HCT116 (cell line): ENCODE results near the gene ADAM15. TPM values are rescaled to one million over a fixed set of nuclear protein-coding genes. Genes with fewer than 3 reads are reported as not detected.

ENCODE experiments used
- ATAC-seq: fragments of 200-7000 bp; cut with Tn5 transposase; 2 replicates; pipeline ENCODE4 v1.9.1; 2020; ENCODE audit warnings: mild to moderate bottlenecking, moderate library complexity
- BruUV-seq: library from RNA; stranded (reverse); fragments of 400-500 nt; replicated peaks from 2 replicates; lab custom pipeline; 2021; lab: Mats Ljungman, UMichigan
- CTCF ChIA-PET: fragments of 300-600 bp; sonication (Branson Sonifier 250); formaldehyde crosslinking; loops from one replicate; lab custom pipeline; 2021; ENCODE audit warnings: antibody characterized with exemption; lab: Charles Lee
- POLR2A ChIA-PET: fragments of 300-600, 350-600 bp; sonication (Branson Sonifier 250); formaldehyde crosslinking; loops from one replicate; lab custom pipeline; 2021; ENCODE audit warnings: antibody characterized with exemption; lab: Charles Lee
- RAD21 ChIA-PET, 2 experiments: fragments of 300-600 bp; sonication (Branson Sonifier 250); formaldehyde crosslinking; loops; one replicate each; lab custom pipeline; 2023; ENCODE audit warnings: low total read pairs in 2 of 2; ENCODE audit not compliant: uncharacterized antibody in 2 of 2, unreplicated experiment in 2 of 2, low non-redundant PET in 1 of 2; lab: Charles Lee
- DNase-seq: peaks from one replicate; pipeline ENCODE4 v3.0.0-alpha.2; 2010; ENCODE audit warnings: low read depth, low spot score
- H2AFZ ChIP-seq: fragments of 200-600 bp; shearing (Covaris generic), sonication (generic); 2 replicates; pipeline ENCODE4 v1.6.1; 2017; ENCODE audit warnings: low read depth, mixed run types, mixed read lengths, antibody characterized with exemption, low read length; ENCODE audit not compliant: poor library complexity, severe bottlenecking
- H3K27ac ChIP-seq: 2 replicates; pipeline ENCODE4 v1.5.1; 2012; ENCODE audit warnings: low read depth, low read length
- H3K27me3 ChIP-seq: fragments of 200-600 bp; sonication (generic); 2 replicates; pipeline ENCODE4 v1.6.1; 2016; ENCODE audit warnings: mixed run types, low read length, mixed read lengths; ENCODE audit not compliant: insufficient read depth
- H3K36me3 ChIP-seq, 2 experiments: fragments of 200-500 bp in 1 of 2; fragments of 200-600 bp in 1 of 2; sonication (Bioruptor generic) in 1 of 2; sonication (generic) in 1 of 2; 2 replicates each; pipeline versions ENCODE4 v1.5.1 to v1.6.1; 2014 to 2016; ENCODE audit warnings: low read length in 2 of 2, inconsistent platforms in 1 of 2, mixed read lengths in 1 of 2, mixed run types in 1 of 2; ENCODE audit not compliant: insufficient read depth in 2 of 2, control insufficient read depth in 1 of 2
- H3K4me1 ChIP-seq, 2 experiments: fragments of 200-600 bp in 1 of 2; sonication (generic) in 1 of 2; 2 replicates each; pipeline versions ENCODE4 v1.5.1 to v1.6.1; 2012 to 2017; ENCODE audit warnings: low read length in 2 of 2, inconsistent platforms in 1 of 2, mild to moderate bottlenecking in 1 of 2, mixed read lengths in 1 of 2, mixed run types in 1 of 2, moderate library complexity in 1 of 2; ENCODE audit not compliant: insufficient read depth in 2 of 2, control insufficient read depth in 1 of 2
- H3K4me2 ChIP-seq: fragments of 200-600 bp; sonication (generic); 2 replicates; pipeline ENCODE4 v1.6.1; 2017; ENCODE audit warnings: mixed run types, low read length, mixed read lengths
- H3K4me3 ChIP-seq, 2 experiments: fragments of 200-600 bp in 1 of 2; sonication (generic) in 1 of 2; replicated peaks in 1 of 2; 2 replicates each; pipeline ENCODE4 v1.5.1; 2011 to 2016; ENCODE audit warnings: low read length in 2 of 2, control low read depth in 1 of 2, low read depth in 1 of 2, mild to moderate bottlenecking in 1 of 2, mixed read lengths in 1 of 2, mixed run types in 1 of 2
- H3K79me2 ChIP-seq: fragments of 200-600 bp; sonication (generic); 2 replicates; pipeline ENCODE4 v1.6.1; 2017; ENCODE audit warnings: mild to moderate bottlenecking, mixed run types, low read length, moderate library complexity, mixed read lengths; ENCODE audit not compliant: insufficient read depth
- H3K9ac ChIP-seq: fragments of 200-600 bp; sonication (generic); 2 replicates; pipeline ENCODE4 v1.6.1; 2016; ENCODE audit warnings: low read length, mixed read lengths
- H3K9me2 ChIP-seq: fragments of 200-600 bp; sonication (generic), shearing (Covaris generic); 2 replicates; pipeline ENCODE4 v1.6.1; 2017; ENCODE audit warnings: mixed run types, mild to moderate bottlenecking, moderate library complexity; ENCODE audit not compliant: insufficient read depth
- H3K9me3 ChIP-seq, 2 experiments: fragments of 200-500 bp in 1 of 2; fragments of 200-600 bp in 1 of 2; sonication (Bioruptor generic) in 1 of 2; sonication (generic) in 1 of 2; 2 replicates each; pipeline ENCODE4 v1.6.1; 2014 to 2017; ENCODE audit warnings: low read length in 2 of 2, mixed read lengths in 2 of 2, inconsistent platforms in 1 of 2, low read depth in 1 of 2, mild to moderate bottlenecking in 1 of 2, mixed run types in 1 of 2, moderate library complexity in 1 of 2; ENCODE audit not compliant: control insufficient read depth in 1 of 2, insufficient read depth in 1 of 2
- H4K20me1 ChIP-seq: fragments of 200-600 bp; sonication (generic), shearing (Covaris generic); 2 replicates; pipeline ENCODE4 v1.6.1; 2017; ENCODE audit warnings: mixed run types, mild to moderate bottlenecking, moderate library complexity; ENCODE audit not compliant: insufficient read depth
- CBX3 ChIP-seq: IDR thresholded peaks from 2 replicates; pipeline ENCODE4 v1.6.1; 2012; ENCODE audit warnings: low read depth
- EGR1 ChIP-seq: IDR thresholded peaks from 2 replicates; pipeline ENCODE4 v1.6.1; 2012; ENCODE audit warnings: low read depth
- ELF1 ChIP-seq: IDR thresholded peaks from 2 replicates; pipeline ENCODE4 v1.6.1; 2012; ENCODE audit warnings: low read depth, borderline replicate concordance
- POLR2AphosphoS5 ChIP-seq: IDR thresholded peaks from 2 replicates; pipeline ENCODE4 v1.6.1; 2011; ENCODE audit warnings: mild to moderate bottlenecking, low read depth, low read length, moderate library complexity
- RAD21 ChIP-seq: IDR thresholded peaks from 2 replicates; pipeline ENCODE4 v1.6.1; 2012; ENCODE audit warnings: low read depth, mild to moderate bottlenecking
- SP1 ChIP-seq: IDR thresholded peaks from 2 replicates; pipeline ENCODE4 v1.6.1; 2012; ENCODE audit warnings: low read depth
- TCF7L2 ChIP-seq: IDR thresholded peaks from 2 replicates; pipeline ENCODE4 v1.7.0; 2011; ENCODE audit warnings: borderline replicate concordance, inconsistent platforms; ENCODE audit not compliant: insufficient read depth, insufficient read length; ENCODE audit errors: extremely low read depth
- ZFX ChIP-seq: fragments of 450-650 bp; IDR thresholded peaks from 2 replicates; pipeline ENCODE4 v1.6.1; 2017
- intact Hi-C: fragments of 100-400 bp; cut with micrococcal nuclease; formaldehyde crosslinking; loops from 2 replicates; pipeline ENCODE4 v1.10.0; 2022
- total RNA-seq: library from RNA; stranded (reverse); gene quantifications from one replicate; pipeline ENCODE4 v1.2.1, GENCODE V29; 2021; ENCODE audit not compliant: unreplicated experiment
- TF ChIP-seq, protein P1 (sequence below), 3 experiments: fragments of 200-600 bp in 1 of 3; sonication (generic) in 1 of 3; IDR thresholded peaks in 2 of 3; conservative IDR thresholded peaks in 1 of 3; 2 replicates each; pipeline ENCODE4 v1.5.1; 2012 to 2017; ENCODE audit warnings: low read depth in 2 of 3, low read length in 2 of 3, antibody characterized with exemption in 1 of 3, borderline replicate concordance in 1 of 3, control low read depth in 1 of 3, mild to moderate bottlenecking in 1 of 3, mixed read lengths in 1 of 3, mixed run types in 1 of 3, moderate library complexity in 1 of 3; ENCODE audit not compliant: insufficient read depth in 1 of 3
- TF ChIP-seq, protein P2 (sequence below): IDR thresholded peaks from 2 replicates; pipeline ENCODE4 v1.6.1; 2012

The ADAM15 gene
- total RNA-seq, 1 experiment from 2014 or later = 149 TPM

DNA sequence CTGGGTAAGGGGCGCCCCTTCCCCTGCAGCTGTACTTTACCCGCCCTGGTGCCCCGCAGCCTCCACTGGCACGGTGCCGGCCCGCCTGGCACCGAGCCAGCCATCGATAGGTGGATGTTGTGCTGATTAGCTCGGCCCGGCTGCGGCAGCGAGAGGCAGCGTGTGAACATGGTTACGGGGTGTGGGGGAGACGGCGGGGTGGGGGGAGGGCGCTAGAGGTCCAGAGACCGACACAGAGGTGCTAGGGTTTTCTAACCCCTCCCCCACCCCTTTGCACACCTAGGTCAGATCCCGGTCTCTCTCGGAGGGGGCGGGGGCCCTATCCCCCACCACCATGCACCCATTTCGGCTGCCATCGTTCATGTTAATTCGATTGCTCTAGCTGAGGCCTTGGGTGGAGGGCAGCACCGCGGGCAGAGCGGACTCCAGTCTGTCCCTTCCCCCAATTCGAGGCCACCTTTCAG lies 19.1 kb downstream of the ADAM15 start:
- no peak for ATAC-seq
- BruUV-seq = no TSS peak
- H3K9ac ChIP-seq = no peak overlapping the region

DNA sequence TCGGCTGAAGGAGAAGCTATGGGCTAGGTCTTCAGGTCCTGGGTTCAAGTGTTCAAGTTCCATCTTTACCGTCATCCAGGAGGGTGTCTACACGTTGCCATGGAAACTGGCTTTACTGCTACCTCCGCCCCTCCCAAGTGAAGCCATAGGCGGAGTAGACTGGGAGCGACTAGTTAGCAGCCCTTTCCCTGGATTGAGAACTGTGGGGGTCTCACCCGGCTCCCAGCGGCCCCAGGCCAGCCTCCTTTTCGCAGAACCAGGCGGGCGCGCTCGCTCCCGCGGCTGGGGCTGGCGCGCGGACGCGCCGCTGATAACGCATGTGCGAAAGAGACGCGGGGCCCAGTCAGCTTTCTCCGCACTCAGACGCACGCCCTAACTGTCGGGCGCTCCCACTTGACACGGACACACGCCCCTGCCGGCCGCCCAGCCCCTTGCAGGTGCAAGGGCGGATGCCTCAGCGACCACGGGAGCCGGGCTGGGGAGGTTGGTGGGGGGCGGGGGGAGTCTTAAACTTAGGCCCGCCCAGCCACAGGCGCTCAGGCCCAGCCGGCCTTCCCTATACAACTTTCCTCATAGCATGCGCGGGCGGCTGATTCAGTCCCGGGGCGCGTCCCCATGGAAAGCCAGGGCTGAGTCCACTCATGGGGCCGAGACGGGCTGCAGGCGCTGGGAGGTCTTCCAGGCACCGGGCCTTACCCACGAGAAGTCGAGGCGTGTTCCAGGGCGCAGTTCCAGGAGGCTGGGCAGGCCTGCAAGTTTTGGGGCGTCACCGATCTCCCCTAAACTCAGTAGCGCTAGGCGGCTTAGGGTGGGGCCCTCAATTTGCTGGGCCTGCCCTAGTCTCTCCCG lies 19.8 kb downstream of the ADAM15 start:
- peak overlapping the region; percentile 72 for H3K4me2 ChIP-seq
- H3K79me2 ChIP-seq = no peaks in the 10 kb centered on the region
- POLR2A ChIA-PET = no interaction called here
- H3K9ac ChIP-seq = peak overlapping the region; percentile 46; the same call in 1 of the 2 replicates
- H3K4me1 ChIP-seq = peaks cover 12 to 23% of the 10 kb centered on the region in 2 experiments
- no peak for DNase-seq
- TF ChIP-seq, protein P1, sequence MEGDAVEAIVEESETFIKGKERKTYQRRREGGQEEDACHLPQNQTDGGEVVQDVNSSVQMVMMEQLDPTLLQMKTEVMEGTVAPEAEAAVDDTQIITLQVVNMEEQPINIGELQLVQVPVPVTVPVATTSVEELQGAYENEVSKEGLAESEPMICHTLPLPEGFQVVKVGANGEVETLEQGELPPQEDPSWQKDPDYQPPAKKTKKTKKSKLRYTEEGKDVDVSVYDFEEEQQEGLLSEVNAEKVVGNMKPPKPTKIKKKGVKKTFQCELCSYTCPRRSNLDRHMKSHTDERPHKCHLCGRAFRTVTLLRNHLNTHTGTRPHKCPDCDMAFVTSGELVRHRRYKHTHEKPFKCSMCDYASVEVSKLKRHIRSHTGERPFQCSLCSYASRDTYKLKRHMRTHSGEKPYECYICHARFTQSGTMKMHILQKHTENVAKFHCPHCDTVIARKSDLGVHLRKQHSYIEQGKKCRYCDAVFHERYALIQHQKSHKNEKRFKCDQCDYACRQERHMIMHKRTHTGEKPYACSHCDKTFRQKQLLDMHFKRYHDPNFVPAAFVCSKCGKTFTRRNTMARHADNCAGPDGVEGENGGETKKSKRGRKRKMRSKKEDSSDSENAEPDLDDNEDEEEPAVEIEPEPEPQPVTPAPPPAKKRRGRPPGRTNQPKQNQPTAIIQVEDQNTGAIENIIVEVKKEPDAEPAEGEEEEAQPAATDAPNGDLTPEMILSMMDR (IDR thresholded peaks at IDR 0.05 in 2 of 3, conservative IDR thresholded peaks at IDR 0.05 in 1 of 3; ENCODE audit: borderline replicate concordance in 1 of 3, insufficient read depth in 1 of 3, low read depth in 2 of 3, low read length in 2 of 3) = peak in 2 of 3 experiments; percentile 42 to 61; a peak in 4 of 6 replicates
- TF ChIP-seq, protein P2, sequence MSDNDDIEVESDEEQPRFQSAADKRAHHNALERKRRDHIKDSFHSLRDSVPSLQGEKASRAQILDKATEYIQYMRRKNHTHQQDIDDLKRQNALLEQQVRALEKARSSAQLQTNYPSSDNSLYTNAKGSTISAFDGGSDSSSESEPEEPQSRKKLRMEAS = peak; percentile 54; the same call in 1 of the 2 replicates
- TF ChIP-seq SP1 = no peak
- TF ChIP-seq ZFX = 0 out of 2 replicates have a peak, but pooled peaks have one; percentile 43
- no peak for TF ChIP-seq RAD21
- TF ChIP-seq TCF7L2 = peak; percentile 9
- TF ChIP-seq POLR2AphosphoS5 = peak; percentile 59; the same call in 1 of the 2 replicates
- no peak for TF ChIP-seq ELF1
- no peak for TF ChIP-seq CBX3
- peak overlapping the region; percentile 30 to 45 for H3K4me3 ChIP-seq
- CTCF ChIA-PET = interaction anchor here (0.6 to 1.6 kb wide), 2 partner anchors 9 to 14 kb away, joined by 3 to 5 read pairs; no protein-coding TSS in a partner anchor
- no TSS peak for BruUV-seq
- RAD21 ChIA-PET = no interaction called here
- no peaks in the 10 kb centered on the region for H4K20me1 ChIP-seq
- H3K9me2 ChIP-seq = no peaks in the 10 kb centered on the region
- no peak overlapping the region for H2AFZ ChIP-seq
- intact Hi-C loops = loop anchor here (2.0 kb wide), 1 partner anchor 14 kb away; no protein-coding TSS in a partner anchor
- no peak overlapping the region for H3K27ac ChIP-seq
- ATAC-seq = peak; percentile 96
- H3K27me3 ChIP-seq = no peaks in the 10 kb centered on the region
- H3K36me3 ChIP-seq = peaks cover 0 to 13% of the 10 kb centered on the region in 2 experiments; a peak in 2 of 4 replicates
- H3K9me3 ChIP-seq = no peaks in the 10 kb centered on the region

More for the DNA sequence above, 19.1 kb downstream of the ADAM15 start:
- no peak for DNase-seq
- Histone ChIP-seq H3K4me3 (peak overlapping the region in 1 of 2 experiments; percentile 45; a peak in 1 of 4 replicates), H3K9me3 (no peaks in the 10 kb centered on the region), H3K4me1 (peaks cover 12 to 23% of the 10 kb centered on the region in 2 experiments), H3K9me2 (no peaks in the 10 kb centered on the region), H3K27me3 (no peaks in the 10 kb centered on the region), H3K36me3 (peaks cover 0 to 13% of the 10 kb centered on the region in 2 experiments; a peak in 2 of 4 replicates), H3K79me2 (no peaks in the 10 kb centered on the region), H3K27ac (no peak overlapping the region), H2AFZ (no peak overlapping the region), H3K4me2 (peak overlapping the region; percentile 72), H4K20me1 (no peaks in the 10 kb centered on the region)
- intact Hi-C loops = loop anchor here (2.0 kb wide), 1 partner anchor 15 kb away; no protein-coding TSS in a partner anchor
- CTCF ChIA-PET = interaction anchor here (0.6 to 1.6 kb wide), 3 partner anchors 8 to 19 kb away, joined by 3 to 5 read pairs (median 4); partner anchors contain the start of gene ADAM15
- no peak for TF ChIP-seq EGR1
- RAD21 ChIA-PET = interaction anchor here (0.6 kb wide), 2 partner anchors 44 to 69 kb away, joined by 4 read pairs; no protein-coding TSS in a partner anchor
- POLR2A ChIA-PET = no interaction called here
